Measurements from ENCODE around the gene ATP10D. TPM values are rescaled to one million over a fixed set of nuclear protein-coding genes. Genes with fewer than 3 reads are reported as not detected.

ATP10D gene
- total RNA-seq, 1 donor from 2014 or later: 25.3 TPM

- no peaks in the 10 kb centered on the region for H3K36me3 ChIP-seq
- no peak for TF ChIP-seq POLR2A (IDR thresholded peaks at IDR 0.05)
- no peak for TF ChIP-seq POLR2AphosphoS5 (IDR thresholded peaks at IDR 0.05; ENCODE audit: insufficient read depth in 1 of 2, low read depth in 1 of 2)
- TF ChIP-seq, protein P1, sequence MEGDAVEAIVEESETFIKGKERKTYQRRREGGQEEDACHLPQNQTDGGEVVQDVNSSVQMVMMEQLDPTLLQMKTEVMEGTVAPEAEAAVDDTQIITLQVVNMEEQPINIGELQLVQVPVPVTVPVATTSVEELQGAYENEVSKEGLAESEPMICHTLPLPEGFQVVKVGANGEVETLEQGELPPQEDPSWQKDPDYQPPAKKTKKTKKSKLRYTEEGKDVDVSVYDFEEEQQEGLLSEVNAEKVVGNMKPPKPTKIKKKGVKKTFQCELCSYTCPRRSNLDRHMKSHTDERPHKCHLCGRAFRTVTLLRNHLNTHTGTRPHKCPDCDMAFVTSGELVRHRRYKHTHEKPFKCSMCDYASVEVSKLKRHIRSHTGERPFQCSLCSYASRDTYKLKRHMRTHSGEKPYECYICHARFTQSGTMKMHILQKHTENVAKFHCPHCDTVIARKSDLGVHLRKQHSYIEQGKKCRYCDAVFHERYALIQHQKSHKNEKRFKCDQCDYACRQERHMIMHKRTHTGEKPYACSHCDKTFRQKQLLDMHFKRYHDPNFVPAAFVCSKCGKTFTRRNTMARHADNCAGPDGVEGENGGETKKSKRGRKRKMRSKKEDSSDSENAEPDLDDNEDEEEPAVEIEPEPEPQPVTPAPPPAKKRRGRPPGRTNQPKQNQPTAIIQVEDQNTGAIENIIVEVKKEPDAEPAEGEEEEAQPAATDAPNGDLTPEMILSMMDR (IDR thresholded peaks at IDR 0.05): no peak
- no peak overlapping the region for H3K27ac ChIP-seq
- DNase-seq (ENCODE audit: extremely low spot score in 2 of 2): no peak
- no peaks in the 10 kb centered on the region for H3K27me3 ChIP-seq
- H3K9me3 ChIP-seq: no peaks in the 10 kb centered on the region
- intact Hi-C loops (cut with DNase I): no loop called here
- H3K4me3 ChIP-seq: no peak overlapping the region
- H3K4me1 ChIP-seq: no peaks in the 10 kb centered on the region
Measured at GRCh38 chr4:47606482-47606881, 121.4 kb downstream of the ATP10D start.

- no peaks in the 10 kb centered on the region for H3K9me3 ChIP-seq
- H3K36me3 ChIP-seq: no peaks in the 10 kb centered on the region
- no peaks in the 10 kb centered on the region for H3K27me3 ChIP-seq
- TF ChIP-seq, protein P1 (IDR thresholded peaks at IDR 0.05): no peak
- TF ChIP-seq POLR2A (IDR thresholded peaks at IDR 0.05) (no peak), POLR2AphosphoS5 (IDR thresholded peaks at IDR 0.05; ENCODE audit: insufficient read depth in 1 of 2, low read depth in 1 of 2) (no peak)
- no peak for DNase-seq (ENCODE audit: extremely low spot score in 2 of 2)
- intact Hi-C loops (cut with DNase I): no loop called here
- no peaks in the 10 kb centered on the region for H3K4me1 ChIP-seq
- no peak overlapping the region for H3K4me3 ChIP-seq
- H3K27ac ChIP-seq: peak overlapping the region; percentile 25
Measured at GRCh38 chr4:47612116-47613023, 127.3 kb downstream of the ATP10D start.

DNA sequence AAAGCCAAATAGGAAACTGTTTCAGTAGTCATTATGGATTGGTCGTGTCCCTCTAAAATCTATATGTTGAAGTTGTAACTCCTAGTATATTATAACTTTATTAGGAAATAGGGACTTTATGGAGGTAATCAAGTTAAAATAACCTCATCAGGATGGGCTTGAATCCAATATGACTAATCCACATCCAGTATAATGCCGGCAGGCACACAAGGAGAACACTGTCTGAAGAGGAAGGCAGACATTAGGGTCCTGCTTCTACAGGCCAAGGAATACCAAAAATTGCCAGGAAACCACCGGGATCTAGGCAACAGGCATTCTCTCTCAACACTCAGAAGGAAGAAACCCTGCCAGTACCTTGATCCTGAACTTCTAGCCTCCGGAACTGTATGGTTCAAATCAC lies 130.3 kb downstream of the ATP10D start:
- H3K9me3 ChIP-seq: no peaks in the 10 kb centered on the region
- no peaks in the 10 kb centered on the region for H3K27me3 ChIP-seq
- TF ChIP-seq, protein P1 (IDR thresholded peaks at IDR 0.05): no peak
- no peak for TF ChIP-seq POLR2AphosphoS5 (IDR thresholded peaks at IDR 0.05; ENCODE audit: insufficient read depth in 1 of 2, low read depth in 1 of 2)
- TF ChIP-seq POLR2A (IDR thresholded peaks at IDR 0.05): no peak
- H3K36me3 ChIP-seq: no peaks in the 10 kb centered on the region
- no peaks in the 10 kb centered on the region for H3K4me1 ChIP-seq
- H3K4me3 ChIP-seq: no peak overlapping the region
- H3K27ac ChIP-seq: no peak overlapping the region
- DNase-seq (ENCODE audit: extremely low spot score in 2 of 2): no peak
- intact Hi-C loops (cut with DNase I): no loop called here

- Histone ChIP-seq H3K4me3 (no peak overlapping the region), H3K27me3 (no peaks in the 10 kb centered on the region), H3K4me1 (no peaks in the 10 kb centered on the region), H3K27ac (no peak overlapping the region), H3K36me3 (no peaks in the 10 kb centered on the region), H3K9me3 (no peaks in the 10 kb centered on the region)
- no peak for DNase-seq (ENCODE audit: extremely low spot score in 2 of 2)
- intact Hi-C loops (cut with DNase I): no loop called here
- TF ChIP-seq POLR2A (IDR thresholded peaks at IDR 0.05) (no peak), POLR2AphosphoS5 (IDR thresholded peaks at IDR 0.05; ENCODE audit: insufficient read depth in 1 of 2, low read depth in 1 of 2) (no peak)
Measured at GRCh38 chr4:47617607-47618006, 132.5 kb downstream of the ATP10D start.

- no peak for DNase-seq (ENCODE audit: extremely low spot score in 2 of 2)
- TF ChIP-seq, protein P1 (IDR thresholded peaks at IDR 0.05): no peak
- TF ChIP-seq POLR2A (IDR thresholded peaks at IDR 0.05) (no peak), POLR2AphosphoS5 (IDR thresholded peaks at IDR 0.05; ENCODE audit: insufficient read depth in 1 of 2, low read depth in 1 of 2) (no peak)
- H3K9me3 ChIP-seq: no peaks in the 10 kb centered on the region
- intact Hi-C loops (cut with DNase I): no loop called here
- H3K4me1 ChIP-seq: no peaks in the 10 kb centered on the region
- no peak overlapping the region for H3K4me3 ChIP-seq
- no peaks in the 10 kb centered on the region for H3K36me3 ChIP-seq
- no peaks in the 10 kb centered on the region for H3K27me3 ChIP-seq
- peak overlapping the region; percentile 12 for H3K27ac ChIP-seq
Measured at GRCh38 chr4:47619691-47620090, 134.6 kb downstream of the ATP10D start.
